ENCODE data around the gene LZIC. TPM values are rescaled to one million over a fixed set of nuclear protein-coding genes. Genes with fewer than 3 reads are reported as not detected.

LZIC gene
- total and polyA plus RNA-seq, 2 of the 13 experiments (the other 11 are each of a cell fraction or from before 2014, with no cell fraction given): 25.2 to 71.8 TPM

- no peak overlapping the region for H3K4me2 ChIP-seq (ENCODE audit: low read depth, low read length)
- TF ChIP-seq AGO2 (optimal IDR thresholded peaks at IDR 0.05; ENCODE audit: low read depth, low read length) (peak; percentile 33), ZNF878 (CRISPR knock-in tag; IDR thresholded peaks at IDR 0.05) (no peak)
- DNase-seq (ENCODE audit: low spot score): no peak
- peaks cover 18 to 47% of the 10 kb centered on the region in 2 experiments; a peak in 4 of 5 replicates for H3K36me3 ChIP-seq (replicated peaks in 1 of 2; ENCODE audit: control insufficient read depth in 1 of 2, insufficient read depth in 2 of 2, low read length in 2 of 2)
- H3K9me3 ChIP-seq (ENCODE audit: low read length): no peaks in the 10 kb centered on the region
- H4K20me1 ChIP-seq (ENCODE audit: insufficient read depth, low read length): no peaks in the 10 kb centered on the region
- 98% methylated on average over 12 of the region's 12 CpGs for WGBS (ENCODE audit: low lambda C conversion rate)
- H3K9ac ChIP-seq (ENCODE audit: insufficient read depth, low read depth, low read length): no peak overlapping the region
- BruUV-seq (replicated peaks): no TSS peak
- H2AFZ ChIP-seq (ENCODE audit: low read length): no peak overlapping the region
- H3K79me2 ChIP-seq (ENCODE audit: insufficient read depth, low read length): no peaks in the 10 kb centered on the region
- peaks cover 12% of the 10 kb centered on the region for H3K4me1 ChIP-seq (ENCODE audit: insufficient read depth, low read length)
- H3K27me3 ChIP-seq (ENCODE audit: control insufficient read depth in 1 of 2, insufficient read depth in 2 of 2, low read length in 2 of 2): no peaks in the 10 kb centered on the region
- H3K27ac ChIP-seq (ENCODE audit: extremely low read length, insufficient read depth, low read length): no peak overlapping the region
- ChIA-PET POLR2A (interaction anchor here (1.1 to 1.4 kb wide), 2 partner anchors 20 to 31 kb away, joined by 3 read pairs; no protein-coding TSS in a partner anchor), CTCF (ENCODE audit: low intra/inter-chr PET ratio, low total read pairs) (no interaction called here)
- no peak for FAIRE-seq
- H3K4me3 ChIP-seq (replicated peaks in 1 of 3; ENCODE audit: insufficient read depth in 1 of 3, low read depth in 2 of 3, low read length in 3 of 3): no peak overlapping the region
- intact Hi-C loops (cut with micrococcal nuclease; ENCODE audit: unreplicated experiment) (no loop called here), in situ Hi-C loops (cut with HindIII; ENCODE audit: extremely low pct_ligation_motif_present, low pct_unique_long_range_greater_than_20kb) (no loop called here)
- no peak; the same call in 2 of the 3 replicates for ATAC-seq
These were observed 60.3 kb downstream of the LZIC start for GRCh38 chr1:9882945-9883303.

DNA sequence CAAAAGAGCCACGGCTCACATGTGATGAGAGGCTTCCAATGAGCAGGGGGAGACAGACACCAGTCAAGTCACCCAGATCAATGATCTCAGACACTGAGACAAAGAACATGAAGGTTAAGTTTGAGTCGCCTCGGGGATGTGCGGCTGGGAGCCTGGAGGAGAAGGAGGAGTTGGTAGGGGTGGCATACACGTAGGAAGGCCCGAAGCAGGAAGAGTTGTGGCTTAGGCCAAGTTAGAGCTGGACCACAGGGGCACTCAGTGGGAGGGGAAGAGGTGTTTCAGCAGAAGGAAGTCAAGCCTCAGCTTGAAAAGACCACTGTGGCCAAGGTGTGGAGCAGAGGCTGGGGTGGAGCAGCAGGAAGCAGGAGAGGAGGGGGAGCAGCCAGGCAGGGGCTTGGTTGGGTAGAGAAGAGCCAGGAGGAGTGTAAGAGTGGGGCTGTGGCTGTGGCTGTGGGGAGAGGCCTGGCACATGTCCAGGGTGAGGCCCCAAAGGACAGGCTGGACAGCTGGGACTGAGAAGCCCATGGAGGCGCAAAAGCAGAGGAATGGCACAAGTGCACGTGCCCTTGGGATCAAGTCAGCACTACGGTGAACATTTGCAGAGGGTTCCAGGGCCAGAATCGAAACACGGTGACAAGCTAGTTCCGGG is 60.8 kb downstream of the LZIC start:
- Histone ChIP-seq H3K4me1 (ENCODE audit: insufficient read depth, low read length) (peaks cover 12% of the 10 kb centered on the region), H3K27me3 (ENCODE audit: control insufficient read depth in 1 of 2, insufficient read depth in 2 of 2, low read length in 2 of 2) (no peaks in the 10 kb centered on the region), H3K9ac (ENCODE audit: insufficient read depth, low read depth, low read length) (no peak overlapping the region), H3K27ac (ENCODE audit: extremely low read length, insufficient read depth, low read length) (no peak overlapping the region), H3K36me3 (replicated peaks in 1 of 2; ENCODE audit: control insufficient read depth in 1 of 2, insufficient read depth in 2 of 2, low read length in 2 of 2) (peaks cover 18 to 51% of the 10 kb centered on the region in 2 experiments; a peak in 4 of 5 replicates), H3K9me3 (ENCODE audit: low read length) (no peaks in the 10 kb centered on the region), H3K79me2 (ENCODE audit: insufficient read depth, low read length) (no peaks in the 10 kb centered on the region), H3K4me3 (replicated peaks in 1 of 3; ENCODE audit: insufficient read depth in 1 of 3, low read depth in 2 of 3, low read length in 3 of 3) (no peak overlapping the region), H2AFZ (ENCODE audit: low read length) (no peak overlapping the region), H3K4me2 (ENCODE audit: low read depth, low read length) (no peak overlapping the region), H4K20me1 (ENCODE audit: insufficient read depth, low read length) (no peaks in the 10 kb centered on the region)
- FAIRE-seq (no peak), DNase-seq (ENCODE audit: low spot score) (no peak), ATAC-seq (no peak)
- BruUV-seq (replicated peaks): no TSS peak
- intact Hi-C loops (cut with micrococcal nuclease; ENCODE audit: unreplicated experiment): no loop called here
- ChIA-PET POLR2A (interaction anchor here (1.1 to 1.4 kb wide), 2 partner anchors 20 to 32 kb away, joined by 3 read pairs; no protein-coding TSS in a partner anchor), CTCF (ENCODE audit: low intra/inter-chr PET ratio, low total read pairs) (no interaction called here)
- 96% methylated on average over 12 of the region's 12 CpGs for WGBS (ENCODE audit: low lambda C conversion rate)
- in situ Hi-C loops (cut with HindIII; ENCODE audit: extremely low pct_ligation_motif_present, low pct_unique_long_range_greater_than_20kb): no loop called here
- TF ChIP-seq ZNF264 (CRISPR knock-in tag; IDR thresholded peaks at IDR 0.05) (no peak), TFDP1 (CRISPR knock-in tag; IDR thresholded peaks at IDR 0.05; ENCODE audit: borderline replicate concordance) (no peak), HMG20A (CRISPR knock-in tag; IDR thresholded peaks at IDR 0.05; ENCODE audit: borderline replicate concordance) (no peak), ZNF780A (CRISPR knock-in tag; IDR thresholded peaks at IDR 0.05) (no peak), ZNF883 (CRISPR knock-in tag; IDR thresholded peaks at IDR 0.05; ENCODE audit: not compliant biosample characterization) (no peak), ZFP90 (CRISPR knock-in tag; IDR thresholded peaks at IDR 0.05; ENCODE audit: borderline replicate concordance) (no peak)
- TF ChIP-seq, protein P1, sequence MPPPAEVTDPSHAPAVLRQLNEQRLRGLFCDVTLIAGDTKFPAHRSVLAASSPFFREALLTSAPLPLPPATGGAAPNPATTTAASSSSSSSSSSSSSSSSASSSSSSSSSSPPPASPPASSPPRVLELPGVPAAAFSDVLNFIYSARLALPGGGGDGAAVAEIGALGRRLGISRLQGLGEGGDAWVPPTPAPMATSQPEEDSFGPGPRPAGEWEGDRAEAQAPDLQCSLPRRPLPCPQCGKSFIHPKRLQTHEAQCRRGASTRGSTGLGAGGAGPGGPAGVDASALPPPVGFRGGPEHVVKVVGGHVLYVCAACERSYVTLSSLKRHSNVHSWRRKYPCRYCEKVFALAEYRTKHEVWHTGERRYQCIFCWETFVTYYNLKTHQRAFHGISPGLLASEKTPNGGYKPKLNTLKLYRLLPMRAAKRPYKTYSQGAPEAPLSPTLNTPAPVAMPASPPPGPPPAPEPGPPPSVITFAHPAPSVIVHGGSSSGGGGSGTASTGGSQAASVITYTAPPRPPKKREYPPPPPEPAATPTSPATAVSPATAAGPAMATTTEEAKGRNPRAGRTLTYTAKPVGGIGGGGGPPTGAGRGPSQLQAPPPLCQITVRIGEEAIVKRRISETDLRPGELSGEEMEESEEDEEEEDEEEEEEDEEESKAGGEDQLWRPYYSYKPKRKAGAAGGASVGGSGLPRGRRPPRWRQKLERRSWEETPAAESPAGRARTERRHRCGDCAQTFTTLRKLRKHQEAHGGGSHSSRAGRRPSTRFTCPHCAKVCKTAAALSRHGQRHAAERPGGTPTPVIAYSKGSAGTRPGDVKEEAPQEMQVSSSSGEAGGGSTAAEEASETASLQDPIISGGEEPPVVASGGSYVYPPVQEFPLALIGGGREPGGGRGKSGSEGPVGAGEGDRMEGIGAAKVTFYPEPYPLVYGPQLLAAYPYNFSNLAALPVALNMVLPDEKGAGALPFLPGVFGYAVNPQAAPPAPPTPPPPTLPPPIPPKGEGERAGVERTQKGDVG (CRISPR knock-in tag; IDR thresholded peaks at IDR 0.05; ENCODE audit: borderline replicate concordance): no peak
- TF ChIP-seq, protein P2, sequence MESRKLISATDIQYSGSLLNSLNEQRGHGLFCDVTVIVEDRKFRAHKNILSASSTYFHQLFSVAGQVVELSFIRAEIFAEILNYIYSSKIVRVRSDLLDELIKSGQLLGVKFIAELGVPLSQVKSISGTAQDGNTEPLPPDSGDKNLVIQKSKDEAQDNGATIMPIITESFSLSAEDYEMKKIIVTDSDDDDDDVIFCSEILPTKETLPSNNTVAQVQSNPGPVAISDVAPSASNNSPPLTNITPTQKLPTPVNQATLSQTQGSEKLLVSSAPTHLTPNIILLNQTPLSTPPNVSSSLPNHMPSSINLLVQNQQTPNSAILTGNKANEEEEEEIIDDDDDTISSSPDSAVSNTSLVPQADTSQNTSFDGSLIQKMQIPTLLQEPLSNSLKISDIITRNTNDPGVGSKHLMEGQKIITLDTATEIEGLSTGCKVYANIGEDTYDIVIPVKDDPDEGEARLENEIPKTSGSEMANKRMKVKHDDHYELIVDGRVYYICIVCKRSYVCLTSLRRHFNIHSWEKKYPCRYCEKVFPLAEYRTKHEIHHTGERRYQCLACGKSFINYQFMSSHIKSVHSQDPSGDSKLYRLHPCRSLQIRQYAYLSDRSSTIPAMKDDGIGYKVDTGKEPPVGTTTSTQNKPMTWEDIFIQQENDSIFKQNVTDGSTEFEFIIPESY (CRISPR knock-in tag; IDR thresholded peaks at IDR 0.05): no peak
